OCI-LY1 (cell line): ENCODE results near the gene PSMB10.

Experiments
- EZH2 ChIP-seq: fragments of 200-600 bp; sonication (generic), shearing (Covaris generic); IDR thresholded peaks from 2 replicates; pipeline ENCODE4 v1.8.0; 2017; ENCODE audit warnings: borderline replicate concordance, mixed run types, mild to moderate bottlenecking, antibody characterized with exemption, low read length, moderate library complexity, mixed read lengths
- TF ChIP-seq, protein P1 (sequence below): fragments of 200-600 bp; sonication (generic), shearing (Covaris generic); IDR thresholded peaks from 2 replicates; pipeline ENCODE4 v1.5.1; 2017; ENCODE audit warnings: mild to moderate bottlenecking, antibody characterized with exemption, low read length, moderate library complexity, mixed read lengths

DNA sequence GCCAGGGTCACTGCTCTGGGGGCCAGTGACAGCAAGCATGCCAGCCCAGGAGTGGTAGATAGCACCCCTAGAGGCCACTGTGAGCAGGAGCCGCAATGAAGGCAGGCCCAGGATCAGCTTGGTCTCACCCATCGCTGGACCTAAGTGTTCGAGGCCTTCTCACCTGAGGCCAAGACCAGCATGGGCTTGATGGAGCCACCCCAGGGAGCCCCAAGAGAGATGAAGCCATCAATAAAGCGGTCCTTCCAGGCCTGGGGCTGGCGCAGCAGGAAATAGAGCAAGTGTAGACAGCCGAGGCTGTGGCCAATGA lies 5.5 kb upstream of the PSMB10 start:
- TF ChIP-seq, protein P1, sequence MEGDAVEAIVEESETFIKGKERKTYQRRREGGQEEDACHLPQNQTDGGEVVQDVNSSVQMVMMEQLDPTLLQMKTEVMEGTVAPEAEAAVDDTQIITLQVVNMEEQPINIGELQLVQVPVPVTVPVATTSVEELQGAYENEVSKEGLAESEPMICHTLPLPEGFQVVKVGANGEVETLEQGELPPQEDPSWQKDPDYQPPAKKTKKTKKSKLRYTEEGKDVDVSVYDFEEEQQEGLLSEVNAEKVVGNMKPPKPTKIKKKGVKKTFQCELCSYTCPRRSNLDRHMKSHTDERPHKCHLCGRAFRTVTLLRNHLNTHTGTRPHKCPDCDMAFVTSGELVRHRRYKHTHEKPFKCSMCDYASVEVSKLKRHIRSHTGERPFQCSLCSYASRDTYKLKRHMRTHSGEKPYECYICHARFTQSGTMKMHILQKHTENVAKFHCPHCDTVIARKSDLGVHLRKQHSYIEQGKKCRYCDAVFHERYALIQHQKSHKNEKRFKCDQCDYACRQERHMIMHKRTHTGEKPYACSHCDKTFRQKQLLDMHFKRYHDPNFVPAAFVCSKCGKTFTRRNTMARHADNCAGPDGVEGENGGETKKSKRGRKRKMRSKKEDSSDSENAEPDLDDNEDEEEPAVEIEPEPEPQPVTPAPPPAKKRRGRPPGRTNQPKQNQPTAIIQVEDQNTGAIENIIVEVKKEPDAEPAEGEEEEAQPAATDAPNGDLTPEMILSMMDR = peak; percentile 85
- no peak for TF ChIP-seq EZH2
